Tibial nerve (tissue), 3 donors: Measurements from ENCODE around the gene ZBTB16.

Source experiments
- CTCF ChIP-seq, 5 experiments: fragments of 200-600 bp in 3 of 5; fragments of 450-650 bp in 2 of 5; sonication (generic) in 3 of 5; IDR thresholded peaks; one replicate each; pipeline ENCODE4 v1.5.1; 2016 to 2019; ENCODE audit warnings: antibody characterized with exemption in 5 of 5, mild to moderate bottlenecking in 3 of 5, moderate library complexity in 2 of 5
- POLR2A ChIP-seq, 2 donors: fragments of 450-650 bp; IDR thresholded peaks; one replicate each; pipeline ENCODE4 v1.6.1; 2017; ENCODE audit warnings: antibody characterized with exemption in 2 of 2, mild to moderate bottlenecking in 2 of 2, moderate library complexity in 2 of 2

- TF ChIP-seq CTCF (IDR thresholded peaks at IDR 0.05) (no peak), POLR2A (IDR thresholded peaks at IDR 0.05) (no peak)
These were observed 223.0 kb downstream of the ZBTB16 start for GRCh38 chr11:114282488-114282887.
